GM19395 (cell line): ENCODE measurements around the gene PDYN.

Source experiments
- ATAC-seq: cut with Tn5 transposase; IDR thresholded peaks from one replicate; pipeline ENCODE4 v1.9.1; 2021; ENCODE audit warnings: mild to moderate bottlenecking, moderate library complexity; ENCODE audit not compliant: unreplicated experiment

The PDYN gene

DNA sequence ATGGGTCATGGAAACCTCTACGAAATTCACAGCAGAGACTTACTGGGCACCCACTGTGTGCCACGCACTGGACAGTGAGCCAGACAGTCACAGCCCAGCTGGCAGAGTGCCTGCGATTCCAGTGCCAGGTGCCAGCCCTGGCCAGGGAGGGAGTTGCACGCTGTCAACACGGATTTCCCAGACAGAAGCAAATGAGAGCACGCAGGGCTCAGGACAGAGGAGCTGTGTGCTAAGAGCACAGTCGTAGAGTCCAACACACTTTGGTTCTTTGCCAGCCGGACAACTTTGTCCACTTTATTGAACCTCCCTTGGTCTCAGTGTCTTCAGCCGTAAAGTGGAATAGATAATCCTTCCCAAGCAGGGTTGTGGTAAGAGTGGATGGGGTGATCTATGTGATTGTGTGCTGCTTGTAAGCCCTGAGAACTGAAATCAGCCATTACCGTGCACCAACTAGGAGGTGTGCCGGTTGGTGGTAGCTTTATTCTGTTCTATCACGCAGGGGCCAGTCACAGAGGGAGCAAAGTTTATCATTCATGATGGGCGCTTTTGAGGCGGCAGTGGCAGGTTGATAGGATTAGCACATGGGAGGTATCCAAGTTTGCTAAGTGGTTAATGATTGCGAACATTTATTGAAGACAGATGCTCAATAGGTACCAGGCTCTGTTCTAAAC lies 58.0 kb downstream of the PDYN start:
- no peak for ATAC-seq

DNA sequence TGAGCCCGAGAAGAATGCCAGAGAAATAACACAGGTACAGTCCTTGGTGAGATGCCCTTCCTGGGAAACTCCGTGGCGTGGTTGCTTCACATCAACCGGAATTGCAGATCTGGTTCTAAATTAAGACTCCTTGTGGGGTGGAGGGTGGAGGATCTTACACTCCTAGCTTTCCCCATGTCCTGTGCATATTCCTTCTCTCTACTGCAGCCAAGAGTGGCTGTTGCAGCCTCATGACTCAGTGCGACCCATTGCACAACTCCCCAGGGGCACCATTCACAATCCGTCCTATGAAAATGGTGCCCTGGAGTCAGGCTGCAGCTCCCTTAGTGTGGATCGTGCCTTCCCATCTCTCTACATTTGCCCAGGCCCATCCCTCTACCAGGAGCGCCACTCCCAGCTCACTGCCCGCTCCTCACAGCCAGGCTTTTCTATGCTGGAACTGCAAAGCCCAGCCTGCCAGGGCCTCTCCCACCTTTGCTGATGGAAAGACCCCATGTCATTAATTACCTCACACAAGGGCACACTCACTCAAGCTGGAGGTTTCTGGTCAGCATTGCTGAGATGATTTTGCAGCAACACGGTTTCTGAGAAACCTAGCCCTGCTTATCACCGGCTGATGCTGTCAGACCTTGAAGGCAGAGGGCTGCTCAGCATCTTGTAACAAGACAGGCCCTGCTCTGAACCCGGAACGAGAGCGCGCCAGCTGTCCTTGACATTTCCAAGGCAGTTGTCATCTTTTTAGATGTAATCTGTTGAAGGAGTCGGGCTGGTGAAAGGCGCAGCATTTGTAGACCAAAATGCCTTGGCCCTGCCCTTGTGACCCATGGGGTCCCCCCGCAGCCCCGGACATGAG lies 58.9 kb downstream of the PDYN start:
- ATAC-seq = no peak

- no peak for ATAC-seq
Measured at GRCh38 chr20:1934156-1934555, 59.7 kb downstream of the PDYN start.

DNA sequence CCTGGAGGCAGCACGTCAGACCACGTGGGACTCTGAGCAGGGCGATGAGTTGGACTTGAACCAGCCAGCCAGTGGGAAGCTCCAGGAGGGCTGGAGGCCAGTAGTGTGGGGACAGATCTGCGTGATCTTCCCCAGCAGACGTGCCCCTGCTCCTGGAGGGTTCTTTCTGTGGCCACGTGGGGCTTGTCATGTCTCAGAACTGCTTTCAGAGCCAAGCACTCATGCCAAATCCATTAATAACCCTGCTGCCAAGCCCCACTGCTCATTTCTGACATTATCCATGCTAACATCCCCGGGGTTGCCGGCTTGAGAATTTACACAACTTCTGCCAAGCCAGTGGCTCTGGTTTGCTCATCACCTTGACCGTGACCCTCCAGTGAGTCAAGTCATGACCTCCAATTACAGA lies 60.4 kb downstream of the PDYN start:
- ATAC-seq = no peak

DNA sequence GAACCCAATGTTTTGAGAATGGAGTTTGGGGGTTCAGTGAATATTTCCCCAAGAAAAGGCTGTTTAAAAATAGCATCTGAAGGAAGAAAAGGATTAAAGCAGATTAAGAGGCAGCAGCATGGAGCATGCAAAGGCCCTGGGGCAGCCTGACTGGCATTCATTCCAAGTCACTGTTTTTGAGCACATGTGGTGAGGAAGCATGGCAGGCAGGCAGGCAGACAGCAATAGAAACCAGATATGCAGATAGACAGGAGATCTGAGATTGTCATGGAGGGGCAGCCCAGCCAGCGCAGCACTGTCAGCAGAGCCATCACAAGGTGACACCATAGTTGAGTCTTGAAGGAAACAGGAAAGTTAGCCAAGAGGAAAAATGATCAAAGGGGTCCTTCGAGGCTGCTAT lies 60.9 kb downstream of the PDYN start:
- no peak for ATAC-seq

DNA sequence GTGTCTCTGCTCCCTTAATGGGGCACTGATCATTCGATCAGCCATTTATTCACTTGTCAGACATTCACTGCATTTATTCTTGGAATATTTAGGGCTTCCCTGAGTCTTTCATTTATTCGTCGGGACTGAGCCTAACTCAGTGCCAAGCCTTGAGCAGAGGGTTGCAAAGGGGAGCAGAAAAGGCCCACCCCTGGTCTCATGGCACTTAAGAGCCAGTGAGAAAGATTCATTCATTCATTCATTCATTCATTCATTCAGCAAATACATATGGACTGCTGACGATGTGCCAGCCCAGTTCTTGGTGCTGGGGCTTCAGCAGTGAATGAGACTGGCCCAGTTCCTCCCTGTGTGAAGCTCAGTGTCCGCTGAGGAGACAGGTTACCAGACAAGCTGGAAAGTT lies 62.0 kb downstream of the PDYN start:
- ATAC-seq = no peak

GRCh38 chr20:1930165-1930564 lies 63.7 kb downstream of the PDYN start:
- ATAC-seq = no peak

GRCh38 chr20:1929460-1929859 lies 64.4 kb downstream of the PDYN start:
- ATAC-seq = no peak

DNA sequence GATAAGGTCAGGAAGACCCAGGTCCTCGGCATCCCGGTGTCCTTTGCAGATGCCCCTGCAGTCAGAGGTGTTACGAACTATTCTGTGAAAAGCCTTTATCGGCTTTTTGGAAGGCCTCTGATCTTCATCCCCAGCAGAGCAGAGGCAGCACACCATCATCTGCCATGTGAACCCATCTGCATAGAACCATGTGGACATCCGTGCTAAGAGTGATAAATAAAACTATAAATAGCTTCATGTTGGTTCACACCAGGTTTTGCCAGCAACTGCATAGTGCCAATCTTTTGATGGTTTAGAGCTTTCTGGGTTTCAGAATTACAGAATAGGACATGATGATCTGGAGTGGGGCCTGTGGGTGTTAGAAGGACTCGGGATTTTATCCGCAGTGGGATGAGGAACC lies 65.1 kb downstream of the PDYN start:
- ATAC-seq = no peak
